Measurements from ENCODE around the gene IFI16.

The IFI16 gene

GRCh38 chr1:158969166-158969565 lies 40.5 kb upstream of the IFI16 start:
- Histone ChIP-seq H3K27me3 (ENCODE audit: insufficient read depth, low read length, poor library complexity) (peaks cover 11% of the 10 kb centered on the region), H3K27ac (ENCODE audit: low read length) (no peak overlapping the region), H3K4me1 (ENCODE audit: insufficient read depth, low read length) (no peaks in the 10 kb centered on the region), H3K79me2 (ENCODE audit: insufficient read depth, low read length) (no peaks in the 10 kb centered on the region), H3K36me3 (ENCODE audit: insufficient read depth, low read length) (no peaks in the 10 kb centered on the region), H2AFZ (ENCODE audit: low read depth, low read length) (no peak overlapping the region), H3K4me3 (ENCODE audit: low read depth in 1 of 2, low read length in 2 of 2) (no peak overlapping the region), H3K9me3 (ENCODE audit: insufficient read depth, low read length, severe bottlenecking) (no peaks in the 10 kb centered on the region), H3K9ac (ENCODE audit: low read depth, low read length) (no peak overlapping the region), H3K4me2 (ENCODE audit: insufficient read depth, low read length) (no peak overlapping the region), H4K20me1 (ENCODE audit: insufficient read depth, low read length) (no peaks in the 10 kb centered on the region)
- DNase-seq (no peak), ATAC-seq (ENCODE audit: insufficient read depth, low read depth) (no peak)
- TF ChIP-seq, protein P1, sequence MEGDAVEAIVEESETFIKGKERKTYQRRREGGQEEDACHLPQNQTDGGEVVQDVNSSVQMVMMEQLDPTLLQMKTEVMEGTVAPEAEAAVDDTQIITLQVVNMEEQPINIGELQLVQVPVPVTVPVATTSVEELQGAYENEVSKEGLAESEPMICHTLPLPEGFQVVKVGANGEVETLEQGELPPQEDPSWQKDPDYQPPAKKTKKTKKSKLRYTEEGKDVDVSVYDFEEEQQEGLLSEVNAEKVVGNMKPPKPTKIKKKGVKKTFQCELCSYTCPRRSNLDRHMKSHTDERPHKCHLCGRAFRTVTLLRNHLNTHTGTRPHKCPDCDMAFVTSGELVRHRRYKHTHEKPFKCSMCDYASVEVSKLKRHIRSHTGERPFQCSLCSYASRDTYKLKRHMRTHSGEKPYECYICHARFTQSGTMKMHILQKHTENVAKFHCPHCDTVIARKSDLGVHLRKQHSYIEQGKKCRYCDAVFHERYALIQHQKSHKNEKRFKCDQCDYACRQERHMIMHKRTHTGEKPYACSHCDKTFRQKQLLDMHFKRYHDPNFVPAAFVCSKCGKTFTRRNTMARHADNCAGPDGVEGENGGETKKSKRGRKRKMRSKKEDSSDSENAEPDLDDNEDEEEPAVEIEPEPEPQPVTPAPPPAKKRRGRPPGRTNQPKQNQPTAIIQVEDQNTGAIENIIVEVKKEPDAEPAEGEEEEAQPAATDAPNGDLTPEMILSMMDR (IDR thresholded peaks at IDR 0.05; ENCODE audit: borderline replicate concordance, extremely low read depth, low read length, poor library complexity, severe bottlenecking) = no peak
- TF ChIP-seq EZH2 (IDR thresholded peaks at IDR 0.05; ENCODE audit: borderline replicate concordance, low read depth, low read length, severe bottlenecking) = no peak

GRCh38 chr1:158969855-158970254 lies 39.9 kb upstream of the IFI16 start:
- ATAC-seq (ENCODE audit: insufficient read depth, low read depth) (no peak), DNase-seq (no peak)
- Histone ChIP-seq H3K27me3 (ENCODE audit: insufficient read depth, low read length, poor library complexity) (peaks cover 11% of the 10 kb centered on the region), H3K4me3 (ENCODE audit: low read depth in 1 of 2, low read length in 2 of 2) (no peak overlapping the region), H2AFZ (ENCODE audit: low read depth, low read length) (no peak overlapping the region), H3K27ac (ENCODE audit: low read length) (no peak overlapping the region), H3K36me3 (ENCODE audit: insufficient read depth, low read length) (no peaks in the 10 kb centered on the region), H3K9me3 (ENCODE audit: insufficient read depth, low read length, severe bottlenecking) (no peaks in the 10 kb centered on the region), H3K4me2 (ENCODE audit: insufficient read depth, low read length) (no peak overlapping the region), H3K79me2 (ENCODE audit: insufficient read depth, low read length) (no peaks in the 10 kb centered on the region), H3K9ac (ENCODE audit: low read depth, low read length) (no peak overlapping the region), H4K20me1 (ENCODE audit: insufficient read depth, low read length) (no peaks in the 10 kb centered on the region), H3K4me1 (ENCODE audit: insufficient read depth, low read length) (no peaks in the 10 kb centered on the region)
- no peak for TF ChIP-seq EZH2 (IDR thresholded peaks at IDR 0.05; ENCODE audit: borderline replicate concordance, low read depth, low read length, severe bottlenecking)
- TF ChIP-seq, protein P1 (IDR thresholded peaks at IDR 0.05; ENCODE audit: borderline replicate concordance, extremely low read depth, low read length, poor library complexity, severe bottlenecking) = no peak

DNA sequence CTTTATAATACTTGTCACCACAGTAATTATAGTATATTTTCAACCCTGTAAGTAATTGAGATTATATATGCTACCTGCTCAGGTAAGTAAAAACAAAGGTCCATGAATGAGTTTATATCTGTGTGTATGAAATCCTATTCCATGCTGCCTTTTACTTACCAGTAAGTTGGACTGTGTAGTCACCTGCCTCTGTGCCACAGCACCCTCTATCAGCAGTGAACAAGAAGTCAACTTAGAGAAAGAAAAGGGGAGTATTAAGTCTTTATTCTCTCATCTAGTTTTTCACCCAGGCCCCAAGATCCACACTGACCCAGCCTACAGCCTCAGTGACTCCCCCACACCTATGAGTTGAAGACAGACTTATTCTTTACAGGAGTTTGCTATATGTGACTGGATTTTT lies 36.9 kb upstream of the IFI16 start:
- Histone ChIP-seq H2AFZ (ENCODE audit: low read depth, low read length) (no peak overlapping the region), H3K36me3 (ENCODE audit: insufficient read depth, low read length) (no peaks in the 10 kb centered on the region), H3K9ac (ENCODE audit: low read depth, low read length) (no peak overlapping the region), H4K20me1 (ENCODE audit: insufficient read depth, low read length) (no peaks in the 10 kb centered on the region), H3K79me2 (ENCODE audit: insufficient read depth, low read length) (no peaks in the 10 kb centered on the region), H3K4me2 (ENCODE audit: insufficient read depth, low read length) (no peak overlapping the region), H3K27ac (ENCODE audit: low read length) (no peak overlapping the region), H3K27me3 (ENCODE audit: insufficient read depth, low read length, poor library complexity) (peaks cover 14% of the 10 kb centered on the region), H3K4me3 (ENCODE audit: low read depth in 1 of 2, low read length in 2 of 2) (no peak overlapping the region), H3K9me3 (ENCODE audit: insufficient read depth, low read length, severe bottlenecking) (no peaks in the 10 kb centered on the region), H3K4me1 (ENCODE audit: insufficient read depth, low read length) (no peaks in the 10 kb centered on the region)
- no peak for ATAC-seq (ENCODE audit: insufficient read depth, low read depth)
- TF ChIP-seq, protein P1 (IDR thresholded peaks at IDR 0.05; ENCODE audit: borderline replicate concordance, extremely low read depth, low read length, poor library complexity, severe bottlenecking) = peak; percentile 26
- no peak for TF ChIP-seq EZH2 (IDR thresholded peaks at IDR 0.05; ENCODE audit: borderline replicate concordance, low read depth, low read length, severe bottlenecking)
- DNase-seq = no peak

DNA sequence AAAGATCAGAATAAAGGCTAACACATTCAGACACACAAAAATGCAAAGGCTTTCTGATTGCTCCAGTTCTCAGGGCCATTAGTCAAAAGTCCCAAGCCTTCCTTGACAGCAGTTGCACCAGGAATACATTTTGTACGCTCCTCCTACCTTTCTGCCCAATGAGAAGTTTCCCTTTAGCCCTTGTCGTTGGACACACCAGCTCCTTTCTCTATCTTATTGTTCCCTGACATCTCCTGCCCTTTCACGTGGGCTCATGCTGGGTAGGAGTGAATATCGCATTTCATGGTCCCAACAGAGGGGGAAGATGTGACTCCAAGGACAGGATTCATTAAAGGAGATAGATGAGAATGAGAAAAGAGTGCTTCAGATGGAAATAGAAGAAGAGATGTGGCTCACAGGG lies 33.5 kb upstream of the IFI16 start:
- Histone ChIP-seq H3K79me2 (ENCODE audit: insufficient read depth, low read length) (no peaks in the 10 kb centered on the region), H3K36me3 (ENCODE audit: insufficient read depth, low read length) (no peaks in the 10 kb centered on the region), H3K4me2 (ENCODE audit: insufficient read depth, low read length) (no peak overlapping the region), H3K27ac (ENCODE audit: low read length) (no peak overlapping the region), H4K20me1 (ENCODE audit: insufficient read depth, low read length) (no peaks in the 10 kb centered on the region), H3K4me1 (ENCODE audit: insufficient read depth, low read length) (no peaks in the 10 kb centered on the region), H2AFZ (ENCODE audit: low read depth, low read length) (no peak overlapping the region), H3K27me3 (ENCODE audit: insufficient read depth, low read length, poor library complexity) (peaks cover 8% of the 10 kb centered on the region), H3K9ac (ENCODE audit: low read depth, low read length) (no peak overlapping the region), H3K9me3 (ENCODE audit: insufficient read depth, low read length, severe bottlenecking) (no peaks in the 10 kb centered on the region), H3K4me3 (ENCODE audit: low read depth in 1 of 2, low read length in 2 of 2) (no peak overlapping the region)
- TF ChIP-seq, protein P1 (IDR thresholded peaks at IDR 0.05; ENCODE audit: borderline replicate concordance, extremely low read depth, low read length, poor library complexity, severe bottlenecking) = no peak
- TF ChIP-seq EZH2 (IDR thresholded peaks at IDR 0.05; ENCODE audit: borderline replicate concordance, low read depth, low read length, severe bottlenecking) = no peak
- DNase-seq (no peak), ATAC-seq (ENCODE audit: insufficient read depth, low read depth) (no peak)

Data from DND-41 (cell line).